ENCODE measurements around the gene ERGIC1.

GRCh38 chr5:172950176-172950965, 116.3 kb downstream of the ERGIC1 start:
- TF ChIP-seq, protein P1, sequence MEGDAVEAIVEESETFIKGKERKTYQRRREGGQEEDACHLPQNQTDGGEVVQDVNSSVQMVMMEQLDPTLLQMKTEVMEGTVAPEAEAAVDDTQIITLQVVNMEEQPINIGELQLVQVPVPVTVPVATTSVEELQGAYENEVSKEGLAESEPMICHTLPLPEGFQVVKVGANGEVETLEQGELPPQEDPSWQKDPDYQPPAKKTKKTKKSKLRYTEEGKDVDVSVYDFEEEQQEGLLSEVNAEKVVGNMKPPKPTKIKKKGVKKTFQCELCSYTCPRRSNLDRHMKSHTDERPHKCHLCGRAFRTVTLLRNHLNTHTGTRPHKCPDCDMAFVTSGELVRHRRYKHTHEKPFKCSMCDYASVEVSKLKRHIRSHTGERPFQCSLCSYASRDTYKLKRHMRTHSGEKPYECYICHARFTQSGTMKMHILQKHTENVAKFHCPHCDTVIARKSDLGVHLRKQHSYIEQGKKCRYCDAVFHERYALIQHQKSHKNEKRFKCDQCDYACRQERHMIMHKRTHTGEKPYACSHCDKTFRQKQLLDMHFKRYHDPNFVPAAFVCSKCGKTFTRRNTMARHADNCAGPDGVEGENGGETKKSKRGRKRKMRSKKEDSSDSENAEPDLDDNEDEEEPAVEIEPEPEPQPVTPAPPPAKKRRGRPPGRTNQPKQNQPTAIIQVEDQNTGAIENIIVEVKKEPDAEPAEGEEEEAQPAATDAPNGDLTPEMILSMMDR (IDR thresholded peaks at IDR 0.05 in 4 of 5, conservative IDR thresholded peaks at IDR 0.05 in 1 of 5): no peak
- no peak for TF ChIP-seq POLR2A (IDR thresholded peaks at IDR 0.05)
